ENCODE measurements around the gene C16orf74. TPM values are rescaled to one million over a fixed set of nuclear protein-coding genes. Genes with fewer than 3 reads are reported as not detected.

Gene C16orf74
- total RNA-seq, 1 donor from 2014 or later, result 12.2 TPM

DNA sequence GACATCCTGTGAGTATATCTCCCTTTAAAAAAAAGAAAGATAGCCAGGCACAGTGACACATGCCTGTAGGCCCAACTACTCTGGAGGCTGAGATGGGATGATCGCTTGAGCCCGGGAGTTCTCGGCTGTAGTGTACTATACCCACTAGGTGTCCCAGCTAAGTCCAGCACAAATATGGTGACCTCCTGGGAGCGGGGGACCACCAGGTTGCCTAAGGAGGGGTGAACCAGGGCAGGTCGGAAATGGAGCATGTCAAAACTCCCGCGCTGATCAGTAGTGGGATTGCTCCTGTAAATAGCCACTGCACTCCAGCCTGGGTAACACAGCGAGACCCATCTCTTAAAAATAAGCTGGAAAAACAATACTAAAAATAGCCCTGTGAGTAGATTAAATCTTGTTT, 91.6 kb downstream of the C16orf74 start:
- DNase-seq (ENCODE audit: low read depth), result no peak
- no peak overlapping the region for H3K4me3 ChIP-seq (ENCODE audit: low read depth, low read length)
- TF ChIP-seq, protein P1, sequence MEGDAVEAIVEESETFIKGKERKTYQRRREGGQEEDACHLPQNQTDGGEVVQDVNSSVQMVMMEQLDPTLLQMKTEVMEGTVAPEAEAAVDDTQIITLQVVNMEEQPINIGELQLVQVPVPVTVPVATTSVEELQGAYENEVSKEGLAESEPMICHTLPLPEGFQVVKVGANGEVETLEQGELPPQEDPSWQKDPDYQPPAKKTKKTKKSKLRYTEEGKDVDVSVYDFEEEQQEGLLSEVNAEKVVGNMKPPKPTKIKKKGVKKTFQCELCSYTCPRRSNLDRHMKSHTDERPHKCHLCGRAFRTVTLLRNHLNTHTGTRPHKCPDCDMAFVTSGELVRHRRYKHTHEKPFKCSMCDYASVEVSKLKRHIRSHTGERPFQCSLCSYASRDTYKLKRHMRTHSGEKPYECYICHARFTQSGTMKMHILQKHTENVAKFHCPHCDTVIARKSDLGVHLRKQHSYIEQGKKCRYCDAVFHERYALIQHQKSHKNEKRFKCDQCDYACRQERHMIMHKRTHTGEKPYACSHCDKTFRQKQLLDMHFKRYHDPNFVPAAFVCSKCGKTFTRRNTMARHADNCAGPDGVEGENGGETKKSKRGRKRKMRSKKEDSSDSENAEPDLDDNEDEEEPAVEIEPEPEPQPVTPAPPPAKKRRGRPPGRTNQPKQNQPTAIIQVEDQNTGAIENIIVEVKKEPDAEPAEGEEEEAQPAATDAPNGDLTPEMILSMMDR (conservative IDR thresholded peaks at IDR 0.05; ENCODE audit: low read depth, low read length), result no peak

DNA sequence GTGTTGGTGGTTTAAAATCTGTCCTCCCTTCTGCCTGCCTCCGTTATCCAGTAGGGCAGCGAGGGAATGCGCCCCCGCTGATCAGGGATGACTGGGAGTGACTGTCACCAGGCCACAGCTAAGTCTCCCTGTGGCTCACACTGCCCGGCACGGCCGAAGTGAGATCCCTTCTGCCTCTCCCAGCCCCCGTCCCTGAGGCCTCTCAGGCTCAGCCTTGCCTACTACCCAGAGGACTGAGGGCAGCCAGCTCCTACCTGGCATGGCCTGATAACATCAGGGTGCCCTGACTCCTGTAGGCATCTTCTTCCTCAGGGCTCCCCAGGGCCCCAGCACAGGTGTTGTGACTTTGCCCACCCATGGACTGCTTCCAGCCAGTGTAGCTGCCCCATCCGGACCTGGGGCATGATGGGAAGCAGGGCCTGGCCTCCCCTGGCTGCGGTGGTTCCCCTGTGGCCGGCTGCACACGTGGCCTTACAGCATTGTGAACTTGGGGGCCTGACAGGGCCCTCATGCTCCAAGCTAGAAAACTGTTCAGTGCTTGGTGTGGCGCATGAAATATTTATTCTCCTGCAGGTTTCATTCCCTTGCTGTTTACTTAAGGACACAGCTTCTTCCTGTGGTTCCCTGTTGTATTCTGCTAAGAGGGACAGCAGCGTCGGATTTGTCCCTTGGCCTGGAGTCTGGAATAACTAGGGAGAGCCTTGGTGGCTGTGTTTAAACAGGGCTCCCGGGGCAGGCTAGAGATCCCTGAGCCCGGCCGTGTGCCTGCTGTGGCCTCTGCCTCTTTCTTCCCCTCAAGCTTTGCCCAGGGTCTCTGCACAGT, 92.2 kb downstream of the C16orf74 start:
- TF ChIP-seq, protein P1 (conservative IDR thresholded peaks at IDR 0.05; ENCODE audit: low read depth, low read length), result no peak
- DNase-seq (ENCODE audit: low read depth), result no peak
- H3K4me3 ChIP-seq (ENCODE audit: low read depth, low read length), result no peak overlapping the region

- no peak for DNase-seq (ENCODE audit: low read depth)
- TF ChIP-seq, protein P1 (conservative IDR thresholded peaks at IDR 0.05; ENCODE audit: low read depth, low read length), result no peak
- no peak overlapping the region for H3K4me3 ChIP-seq (ENCODE audit: low read depth, low read length)
Observed at GRCh38 chr16:85657996-85658395, 92.9 kb downstream of the C16orf74 start.

Other genes with a start within 250 kb of the C16orf74 start
- 19.4 and 41.9 TPM in 2 replicates for gene GSE1, start 137.8 kb downstream of the C16orf74 start, total RNA-seq
- gene GINS2, start 62.1 kb downstream of the C16orf74 start, total RNA-seq, result 40.2 and 50.9 TPM in 2 replicates
- gene EMC8, start 48.4 kb upstream of the C16orf74 start, total RNA-seq, result 45.9 and 62.9 TPM in 2 replicates
- gene COX4I1, start 48.6 kb upstream of the C16orf74 start, total RNA-seq, result 620 and 824 TPM in 2 replicates
- gene IRF8, start 148.1 kb upstream of the C16orf74 start, total RNA-seq, result 0.17 and 2.2 TPM in 2 replicates

Measured in epithelial cell of proximal tubule (primary cell).